Neural cell (in vitro differentiated cells): ENCODE results near the gene ARHGAP40.

Experiments
- CTCF ChIP-seq: fragments of 450-650 bp; IDR thresholded peaks from 2 replicates; pipeline ENCODE4 v1.5.1; 2014; ENCODE audit warnings: antibody characterized with exemption, mild to moderate bottlenecking, moderate library complexity; ENCODE audit not compliant: poor library complexity, severe bottlenecking
- EZH2 ChIP-seq: fragments of 200-600, 300-800 bp; shearing (Covaris generic), sonication (generic); IDR thresholded peaks from 2 replicates; pipeline ENCODE4 v1.6.1; 2014; ENCODE audit warnings: antibody characterized with exemption, low read length, borderline replicate concordance, mild to moderate bottlenecking; ENCODE audit not compliant: insufficient read depth, poor library complexity, severe bottlenecking
- POLR2AphosphoS5 ChIP-seq: IDR thresholded peaks from 2 replicates; pipeline ENCODE4 v1.6.1; 2012
- REST ChIP-seq: IDR thresholded peaks from 2 replicates; pipeline ENCODE4 v1.6.1; 2012; ENCODE audit warnings: borderline replicate concordance
- TAF1 ChIP-seq: IDR thresholded peaks from 2 replicates; pipeline ENCODE4 v1.6.1; 2012; ENCODE audit warnings: low read depth

GRCh38 chr20:38665506-38666285 is 64.1 kb downstream of the ARHGAP40 start:
- TF ChIP-seq CTCF (no peak), EZH2 (no peak), REST (no peak), TAF1 (no peak), POLR2AphosphoS5 (no peak)
